Panc1 (cell line): Measurements from ENCODE around the gene PPP4R3B.

Experiments used
- TCF7L2 ChIP-seq: IDR thresholded peaks from 2 replicates; pipeline ENCODE4 v1.6.1; 2011; ENCODE audit warnings: mild to moderate bottlenecking, low read depth, low read length, inconsistent platforms
- TF ChIP-seq, protein P1 (sequence below): fragments of 450-650 bp; IDR thresholded peaks from 2 replicates; pipeline ENCODE4 v1.5.1; 2017; ENCODE audit warnings: mild to moderate bottlenecking
- TF ChIP-seq, protein P2 (sequence below), 2 experiments: IDR thresholded peaks; 2 replicates each; pipeline ENCODE4 v1.6.1; 2011 to 2012; ENCODE audit warnings: low read depth in 2 of 2, control low read depth in 1 of 2, low read length in 1 of 2, mild to moderate bottlenecking in 1 of 2, moderate library complexity in 1 of 2; ENCODE audit not compliant: insufficient read depth in 1 of 2

GRCh38 chr2:55636831-55637230 is 19.4 kb upstream of the PPP4R3B start:
- TF ChIP-seq, protein P1, sequence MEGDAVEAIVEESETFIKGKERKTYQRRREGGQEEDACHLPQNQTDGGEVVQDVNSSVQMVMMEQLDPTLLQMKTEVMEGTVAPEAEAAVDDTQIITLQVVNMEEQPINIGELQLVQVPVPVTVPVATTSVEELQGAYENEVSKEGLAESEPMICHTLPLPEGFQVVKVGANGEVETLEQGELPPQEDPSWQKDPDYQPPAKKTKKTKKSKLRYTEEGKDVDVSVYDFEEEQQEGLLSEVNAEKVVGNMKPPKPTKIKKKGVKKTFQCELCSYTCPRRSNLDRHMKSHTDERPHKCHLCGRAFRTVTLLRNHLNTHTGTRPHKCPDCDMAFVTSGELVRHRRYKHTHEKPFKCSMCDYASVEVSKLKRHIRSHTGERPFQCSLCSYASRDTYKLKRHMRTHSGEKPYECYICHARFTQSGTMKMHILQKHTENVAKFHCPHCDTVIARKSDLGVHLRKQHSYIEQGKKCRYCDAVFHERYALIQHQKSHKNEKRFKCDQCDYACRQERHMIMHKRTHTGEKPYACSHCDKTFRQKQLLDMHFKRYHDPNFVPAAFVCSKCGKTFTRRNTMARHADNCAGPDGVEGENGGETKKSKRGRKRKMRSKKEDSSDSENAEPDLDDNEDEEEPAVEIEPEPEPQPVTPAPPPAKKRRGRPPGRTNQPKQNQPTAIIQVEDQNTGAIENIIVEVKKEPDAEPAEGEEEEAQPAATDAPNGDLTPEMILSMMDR = no peak
- no peak for TF ChIP-seq TCF7L2
- TF ChIP-seq, protein P2, sequence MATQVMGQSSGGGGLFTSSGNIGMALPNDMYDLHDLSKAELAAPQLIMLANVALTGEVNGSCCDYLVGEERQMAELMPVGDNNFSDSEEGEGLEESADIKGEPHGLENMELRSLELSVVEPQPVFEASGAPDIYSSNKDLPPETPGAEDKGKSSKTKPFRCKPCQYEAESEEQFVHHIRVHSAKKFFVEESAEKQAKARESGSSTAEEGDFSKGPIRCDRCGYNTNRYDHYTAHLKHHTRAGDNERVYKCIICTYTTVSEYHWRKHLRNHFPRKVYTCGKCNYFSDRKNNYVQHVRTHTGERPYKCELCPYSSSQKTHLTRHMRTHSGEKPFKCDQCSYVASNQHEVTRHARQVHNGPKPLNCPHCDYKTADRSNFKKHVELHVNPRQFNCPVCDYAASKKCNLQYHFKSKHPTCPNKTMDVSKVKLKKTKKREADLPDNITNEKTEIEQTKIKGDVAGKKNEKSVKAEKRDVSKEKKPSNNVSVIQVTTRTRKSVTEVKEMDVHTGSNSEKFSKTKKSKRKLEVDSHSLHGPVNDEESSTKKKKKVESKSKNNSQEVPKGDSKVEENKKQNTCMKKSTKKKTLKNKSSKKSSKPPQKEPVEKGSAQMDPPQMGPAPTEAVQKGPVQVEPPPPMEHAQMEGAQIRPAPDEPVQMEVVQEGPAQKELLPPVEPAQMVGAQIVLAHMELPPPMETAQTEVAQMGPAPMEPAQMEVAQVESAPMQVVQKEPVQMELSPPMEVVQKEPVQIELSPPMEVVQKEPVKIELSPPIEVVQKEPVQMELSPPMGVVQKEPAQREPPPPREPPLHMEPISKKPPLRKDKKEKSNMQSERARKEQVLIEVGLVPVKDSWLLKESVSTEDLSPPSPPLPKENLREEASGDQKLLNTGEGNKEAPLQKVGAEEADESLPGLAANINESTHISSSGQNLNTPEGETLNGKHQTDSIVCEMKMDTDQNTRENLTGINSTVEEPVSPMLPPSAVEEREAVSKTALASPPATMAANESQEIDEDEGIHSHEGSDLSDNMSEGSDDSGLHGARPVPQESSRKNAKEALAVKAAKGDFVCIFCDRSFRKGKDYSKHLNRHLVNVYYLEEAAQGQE (IDR thresholded peaks at IDR 0.05; ENCODE audit: insufficient read depth in 1 of 2, low read depth in 2 of 2, low read length in 1 of 2) = no peak
